PC-3 (cell line): ENCODE data around the gene GATA3. TPM values are rescaled to one million over a fixed set of nuclear protein-coding genes. Genes with fewer than 3 reads are reported as not detected.

Experiments
- ATAC-seq: fragments of 200-7000 bp; cut with Tn5 transposase; 2 replicates; pipeline ENCODE4 v1.9.1; 2020; ENCODE audit warnings: mild to moderate bottlenecking, moderate library complexity
- BruUV-seq: library from RNA; stranded (reverse); fragments of 400-500 nt; replicated peaks from 2 replicates; lab custom pipeline; 2021; lab: Mats Ljungman, UMichigan
- CTCF ChIA-PET: fragments of 300-600 bp; sonication (Branson Sonifier 250); formaldehyde crosslinking; loops from one replicate; lab custom pipeline; 2022; ENCODE audit warnings: antibody characterized with exemption; lab: Charles Lee
- POLR2A ChIA-PET: fragments of 300-600 bp; sonication (Branson Sonifier 250); formaldehyde crosslinking; loops from one replicate; lab custom pipeline; 2022; ENCODE audit warnings: antibody characterized with exemption; ENCODE audit not compliant: unreplicated experiment; lab: Charles Lee
- DNase-seq: peaks from one replicate; pipeline ENCODE4 v3.0.0-alpha.2; 2015
- H2AFZ ChIP-seq: fragments of 300-600 bp; sonication (generic); 2 replicates; pipeline ENCODE4 v1.6.0; 2016; ENCODE audit warnings: antibody characterized with exemption, low read length
- H3F3A ChIP-seq: fragments of 300-600 bp; sonication (generic); one replicate; pipeline ENCODE4 v1.6.0; 2017; ENCODE audit warnings: antibody characterized with exemption, low read length, control low read depth, mild to moderate bottlenecking; ENCODE audit not compliant: unreplicated experiment
- H3K27ac ChIP-seq: fragments of 300-600 bp; sonication (generic); 2 replicates; pipeline ENCODE4 v1.5.1; 2016; ENCODE audit warnings: mild to moderate bottlenecking, low read length
- H3K27me3 ChIP-seq: fragments of 300-600 bp; sonication (generic); 2 replicates; pipeline ENCODE4 v1.6.1; 2016; ENCODE audit warnings: low read length, mixed read lengths
- H3K36me3 ChIP-seq: fragments of 300-600 bp; sonication (generic); 2 replicates; pipeline ENCODE4 v1.6.1; 2016; ENCODE audit warnings: low read depth, mixed run types, low read length, mixed read lengths
- H3K4me1 ChIP-seq: fragments of 300-600 bp; sonication (generic); 2 replicates; pipeline ENCODE4 v1.5.1; 2016; ENCODE audit warnings: low read length; ENCODE audit not compliant: insufficient read depth
- H3K4me2 ChIP-seq: fragments of 300-600 bp; sonication (generic); 2 replicates; pipeline ENCODE4 v1.6.0; 2016; ENCODE audit warnings: low read length
- H3K4me3 ChIP-seq: fragments of 300-600 bp; sonication (generic); 2 replicates; pipeline ENCODE4 v1.5.1; 2016; ENCODE audit warnings: mild to moderate bottlenecking, low read length, mixed read lengths
- H3K79me2 ChIP-seq: fragments of 300-600 bp; sonication (generic); 2 replicates; pipeline ENCODE4 v1.6.1; 2017; ENCODE audit warnings: low read length, mixed read lengths
- H3K9ac ChIP-seq: fragments of 300-600 bp; sonication (generic); 2 replicates; pipeline ENCODE4 v1.6.0; 2016; ENCODE audit warnings: mild to moderate bottlenecking, low read length
- H3K9me2 ChIP-seq: fragments of 300-600 bp; sonication (generic); replicated peaks from 2 replicates; pipeline ENCODE4 v1.6.1; 2016; ENCODE audit warnings: mixed run types, low read length, mixed read lengths
- H3K9me3 ChIP-seq: fragments of 300-600 bp; sonication (generic); 2 replicates; pipeline ENCODE4 v1.6.1; 2016; ENCODE audit warnings: low read length, mixed read lengths
- H4K20me1 ChIP-seq: fragments of 300-600 bp; sonication (generic); 2 replicates; pipeline ENCODE4 v1.6.1; 2016; ENCODE audit warnings: low read length, mixed read lengths
- EZH2 ChIP-seq: fragments of 300-600 bp; sonication (generic); IDR thresholded peaks from one replicate; pipeline ENCODE4 v1.6.1; 2017; ENCODE audit warnings: antibody characterized with exemption, mild to moderate bottlenecking, low read length; ENCODE audit not compliant: unreplicated experiment
- EZH2phosphoT487 ChIP-seq: fragments of 300-600 bp; sonication (generic); IDR thresholded peaks from 2 replicates; pipeline ENCODE4 v1.6.1; 2018; ENCODE audit warnings: mild to moderate bottlenecking, antibody characterized with exemption, low read length, borderline replicate concordance
- intact Hi-C: fragments of 100-400 bp; cut with micrococcal nuclease; formaldehyde crosslinking; loops from 2 replicates; pipeline ENCODE4 v1.9.0; 2023
- total RNA-seq: library from RNA; depleted of rRNA; stranded (reverse); fragments of >200 nt; gene quantifications from 2 replicates; pipeline ENCODE4 v1.2.3, GENCODE V29; 2014
- TF ChIP-seq, protein P1 (sequence below): fragments of 300-600 bp; sonication (generic); conservative IDR thresholded peaks from 2 replicates; pipeline ENCODE4 v1.5.1; 2017; ENCODE audit warnings: antibody characterized with exemption, low read depth, mild to moderate bottlenecking, low read length

GATA3 gene
- total RNA-seq, 1 experiment from 2014 or later, result 2.6 TPM

GRCh38 chr10:8037941-8038894 lies 16.3 kb upstream of the GATA3 start:
- ChIA-PET POLR2A (no interaction called here), CTCF (no interaction called here)
- TF ChIP-seq EZH2 (peak; percentile 71), EZH2phosphoT487 (0 out of 2 replicates have a peak, but pooled peaks have one; percentile 20)
- TF ChIP-seq, protein P1, sequence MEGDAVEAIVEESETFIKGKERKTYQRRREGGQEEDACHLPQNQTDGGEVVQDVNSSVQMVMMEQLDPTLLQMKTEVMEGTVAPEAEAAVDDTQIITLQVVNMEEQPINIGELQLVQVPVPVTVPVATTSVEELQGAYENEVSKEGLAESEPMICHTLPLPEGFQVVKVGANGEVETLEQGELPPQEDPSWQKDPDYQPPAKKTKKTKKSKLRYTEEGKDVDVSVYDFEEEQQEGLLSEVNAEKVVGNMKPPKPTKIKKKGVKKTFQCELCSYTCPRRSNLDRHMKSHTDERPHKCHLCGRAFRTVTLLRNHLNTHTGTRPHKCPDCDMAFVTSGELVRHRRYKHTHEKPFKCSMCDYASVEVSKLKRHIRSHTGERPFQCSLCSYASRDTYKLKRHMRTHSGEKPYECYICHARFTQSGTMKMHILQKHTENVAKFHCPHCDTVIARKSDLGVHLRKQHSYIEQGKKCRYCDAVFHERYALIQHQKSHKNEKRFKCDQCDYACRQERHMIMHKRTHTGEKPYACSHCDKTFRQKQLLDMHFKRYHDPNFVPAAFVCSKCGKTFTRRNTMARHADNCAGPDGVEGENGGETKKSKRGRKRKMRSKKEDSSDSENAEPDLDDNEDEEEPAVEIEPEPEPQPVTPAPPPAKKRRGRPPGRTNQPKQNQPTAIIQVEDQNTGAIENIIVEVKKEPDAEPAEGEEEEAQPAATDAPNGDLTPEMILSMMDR, result no peak
- Histone ChIP-seq H3K4me2 (no peak overlapping the region), H3K4me1 (no peaks in the 10 kb centered on the region), H3F3A (no peaks in the 10 kb centered on the region), H3K27me3 (peaks cover 47% of the 10 kb centered on the region), H3K9me3 (no peaks in the 10 kb centered on the region), H3K27ac (no peak overlapping the region), H3K36me3 (no peaks in the 10 kb centered on the region), H2AFZ (no peak overlapping the region), H3K4me3 (no peak overlapping the region), H4K20me1 (no peaks in the 10 kb centered on the region), H3K79me2 (no peaks in the 10 kb centered on the region), H3K9ac (no peak overlapping the region), H3K9me2 (no peaks in the 10 kb centered on the region)
- DNase-seq (no peak), ATAC-seq (peak; percentile 37)
- no TSS peak for BruUV-seq
- intact Hi-C loops, result no loop called here

DNA sequence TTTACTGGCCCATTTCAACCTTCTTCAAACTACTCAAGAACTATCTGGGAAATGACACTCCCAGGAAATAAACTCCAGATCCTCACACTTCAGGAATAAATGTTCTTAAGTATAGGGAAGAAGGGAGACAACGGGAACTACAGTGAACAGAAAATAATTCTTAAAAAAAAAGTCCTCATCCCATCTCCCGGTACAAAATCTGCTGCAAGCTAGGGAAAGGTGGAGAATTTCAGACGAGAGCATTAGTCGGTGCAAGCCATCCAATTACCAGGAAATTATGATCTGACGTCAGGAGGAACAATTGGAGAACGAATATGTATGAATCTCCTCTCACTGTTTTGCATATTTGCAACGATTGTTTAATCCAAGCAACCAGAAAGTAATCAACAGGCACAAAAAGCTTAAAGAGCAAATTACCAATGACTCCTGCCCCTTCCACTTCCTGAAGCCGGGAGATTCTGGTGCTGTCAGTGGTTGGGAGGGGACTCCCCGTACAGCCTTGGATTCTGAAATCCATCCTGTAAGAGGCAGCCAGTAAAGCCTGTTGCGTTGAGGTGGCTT lies 15.1 kb upstream of the GATA3 start:
- Histone ChIP-seq H2AFZ (no peak overlapping the region), H3K36me3 (no peaks in the 10 kb centered on the region), H3K79me2 (no peaks in the 10 kb centered on the region), H3K9ac (no peak overlapping the region), H3K4me1 (no peaks in the 10 kb centered on the region), H3K4me3 (no peak overlapping the region), H4K20me1 (no peaks in the 10 kb centered on the region), H3K27me3 (peaks cover 47% of the 10 kb centered on the region), H3K9me2 (no peaks in the 10 kb centered on the region), H3F3A (no peaks in the 10 kb centered on the region), H3K9me3 (no peaks in the 10 kb centered on the region), H3K27ac (no peak overlapping the region), H3K4me2 (no peak overlapping the region)
- intact Hi-C loops, result no loop called here
- no TSS peak for BruUV-seq
- CTCF ChIA-PET, result no interaction called here
- ATAC-seq (no peak), DNase-seq (no peak)
- no peak for TF ChIP-seq EZH2phosphoT487
- TF ChIP-seq, protein P1, result no peak
- no peak for TF ChIP-seq EZH2
- POLR2A ChIA-PET, result no interaction called here
